GM23338 (cell line): ENCODE results near the gene TLE1. TPM values are rescaled to one million over a fixed set of nuclear protein-coding genes. Genes with fewer than 3 reads are reported as not detected.

Experiments
- ATAC-seq: fragments of 200-7000 bp; cut with Tn5 transposase; 3 replicates; pipeline ENCODE4 v1.9.1; 2020
- DNase-seq: peaks from one replicate; pipeline ENCODE4 v3.0.0-alpha.2; 2015; ENCODE audit warnings: low spot score
- H2AFZ ChIP-seq: fragments of 200-600 bp; sonication (generic); 2 replicates; pipeline ENCODE4 v1.8.0; 2016; ENCODE audit warnings: antibody characterized with exemption, mild to moderate bottlenecking, moderate library complexity
- H3F3A ChIP-seq: fragments of 200-600 bp; sonication (generic); replicated peaks from 2 replicates; pipeline ENCODE4 v1.8.0; 2017; ENCODE audit warnings: antibody characterized with exemption, mixed run types, low read depth
- H3K27ac ChIP-seq: fragments of 200-600 bp; sonication (generic); 2 replicates; pipeline ENCODE4 v1.6.1; 2016; ENCODE audit warnings: low read depth
- H3K27me3 ChIP-seq: fragments of 200-600 bp; sonication (generic); 2 replicates; pipeline ENCODE4 v1.8.0; 2016; ENCODE audit warnings: mild to moderate bottlenecking, mixed run types, moderate library complexity; ENCODE audit not compliant: insufficient read depth
- H3K36me3 ChIP-seq: fragments of 200-600 bp; sonication (generic); 2 replicates; pipeline ENCODE4 v1.8.0; 2016; ENCODE audit warnings: mild to moderate bottlenecking; ENCODE audit not compliant: insufficient read depth
- H3K4me1 ChIP-seq: fragments of 200-600 bp; sonication (generic); 2 replicates; pipeline ENCODE4 v1.8.0; 2016; ENCODE audit warnings: mild to moderate bottlenecking, moderate library complexity; ENCODE audit not compliant: insufficient read depth
- H3K4me2 ChIP-seq: fragments of 200-600 bp; sonication (generic); 2 replicates; pipeline ENCODE4 v1.7.1; 2017; ENCODE audit warnings: mixed run types
- H3K4me3 ChIP-seq: fragments of 200-600 bp; sonication (generic); 2 replicates; pipeline ENCODE4 v1.6.1; 2016; ENCODE audit warnings: mixed run types
- H3K79me2 ChIP-seq: fragments of 200-600 bp; sonication (generic); replicated peaks from 2 replicates; pipeline ENCODE4 v1.8.0; 2017; ENCODE audit warnings: mild to moderate bottlenecking; ENCODE audit not compliant: insufficient read depth
- H3K9me2 ChIP-seq: fragments of 200-600 bp; sonication (generic); 2 replicates; pipeline ENCODE4 v1.8.0; 2017; ENCODE audit not compliant: insufficient read depth
- H4K20me1 ChIP-seq: fragments of 200-600 bp; sonication (generic); replicated peaks from 2 replicates; pipeline ENCODE4 v1.8.0; 2017; ENCODE audit warnings: mild to moderate bottlenecking; ENCODE audit not compliant: insufficient read depth
- H3K27ac Mint-ChIP-seq: 2 replicates; pipeline ENCODE4 v1.8.0; 2020; ENCODE audit warnings: inconsistent platforms, mild to moderate bottlenecking, moderate library complexity, mixed read lengths
- H3K27me3 Mint-ChIP-seq: 3 replicates; pipeline ENCODE4 v1.8.0; 2022; ENCODE audit warnings: low read depth, mild to moderate bottlenecking, moderate library complexity, mixed read lengths, inconsistent platforms; ENCODE audit not compliant: insufficient read depth, poor library complexity
- H3K36me3 Mint-ChIP-seq: 3 replicates; pipeline ENCODE4 v1.8.0; 2021; ENCODE audit warnings: low read depth, mild to moderate bottlenecking, inconsistent platforms, moderate library complexity, mixed read lengths
- H3K4me1 Mint-ChIP-seq: 3 replicates; pipeline ENCODE4 v1.8.0; 2020; ENCODE audit warnings: mild to moderate bottlenecking, inconsistent platforms, mixed read lengths
- H3K4me3 Mint-ChIP-seq: 3 replicates; pipeline ENCODE4 v1.8.0; 2021; ENCODE audit warnings: moderate library complexity, mild to moderate bottlenecking, inconsistent platforms, mixed read lengths
- H3K9me3 Mint-ChIP-seq: 3 replicates; pipeline ENCODE4 v1.8.0; 2020; ENCODE audit warnings: moderate library complexity, mild to moderate bottlenecking, inconsistent platforms, mixed read lengths
- CREB1 ChIP-seq: fragments of 250-450 bp; sonication (Bioruptor Pico); IDR thresholded peaks from 2 replicates; pipeline ENCODE4 v1.5.0; 2020; ENCODE audit warnings: low read depth, mild to moderate bottlenecking, moderate library complexity
- CTCF ChIP-seq, 2 experiments: fragments of 200-600 bp in 1 of 2; sonication (generic) in 1 of 2; conservative IDR thresholded peaks; 2 replicates each; pipeline versions ENCODE4 v1.5.1 to v1.6.1; 2016 to 2017; ENCODE audit warnings: antibody characterized with exemption in 2 of 2, low read depth in 2 of 2, mild to moderate bottlenecking in 2 of 2, moderate library complexity in 1 of 2
- ETS1 ChIP-seq: IDR thresholded peaks from 2 replicates; pipeline ENCODE4 v1.6.1; 2016; ENCODE audit warnings: antibody characterized with exemption
- EZH2 ChIP-seq: fragments of 200-600 bp; sonication (generic); IDR thresholded peaks from one replicate; pipeline ENCODE4 v1.8.0; 2017; ENCODE audit warnings: antibody characterized with exemption, mild to moderate bottlenecking, low read depth; ENCODE audit not compliant: unreplicated experiment
- JUNB ChIP-seq: IDR thresholded peaks from one replicate; pipeline ENCODE4 v1.6.1; 2016; ENCODE audit warnings: antibody characterized with exemption; ENCODE audit not compliant: unreplicated experiment
- POLR2AphosphoS5 ChIP-seq: IDR thresholded peaks from 2 replicates; pipeline ENCODE4 v1.6.1; 2016; ENCODE audit warnings: antibody characterized with exemption, low read depth
- STAT1 ChIP-seq: IDR thresholded peaks from one replicate; pipeline ENCODE4 v1.6.1; 2016; ENCODE audit warnings: antibody characterized with exemption; ENCODE audit not compliant: unreplicated experiment
- ZNF331 ChIP-seq: fragments of 250-450 bp; sonication (Bioruptor Pico); IDR thresholded peaks from 2 replicates; pipeline ENCODE4 v1.5.0; 2020; ENCODE audit warnings: low read depth, mild to moderate bottlenecking, moderate library complexity
- polyA plus RNA-seq: library from polyadenylated mRNA; unstranded; fragments of >200 nt; fragmentation: Nextera tagmentation; extraction: Ambion mirVana; gene quantifications from 2 replicates; pipeline ENCODE4 v1.2.1, GENCODE V29; 2016
- total RNA-seq: library from RNA; depleted of rRNA; stranded (reverse); fragments of >200 nt; shearing (Covaris generic); gene quantifications from 2 replicates; pipeline ENCODE4 v1.2.3, GENCODE V29; 2014

TLE1 gene
- total and polyA plus RNA-seq, 2 experiments from 2014 or later, result 58.1 to 132 TPM

GRCh38 chr9:81621785-81622259 lies 67.5 kb downstream of the TLE1 start (continued):
- TF ChIP-seq STAT1, result no peak
- TF ChIP-seq CTCF (conservative IDR thresholded peaks at IDR 0.05; ENCODE audit: low read depth in 2 of 2), result no peak
- no peak for TF ChIP-seq POLR2AphosphoS5
- TF ChIP-seq ETS1, result no peak
- TF ChIP-seq CREB1 (CRISPR knock-in tag), result no peak
- TF ChIP-seq JUNB, result no peak

- H3K4me1 Mint-ChIP-seq, result peaks cover 52% of the 10 kb centered on the region
- no peaks in the 10 kb centered on the region for H3K27me3 Mint-ChIP-seq
- H3K4me2 ChIP-seq, result peak overlapping the region; percentile 22
- TF ChIP-seq STAT1, result no peak
- no peak for TF ChIP-seq CTCF (conservative IDR thresholded peaks at IDR 0.05; ENCODE audit: low read depth in 2 of 2)
- TF ChIP-seq POLR2AphosphoS5, result no peak
- TF ChIP-seq EZH2, result no peak
- H3K79me2 ChIP-seq, result peaks cover 65% of the 10 kb centered on the region
- H3K9me2 ChIP-seq, result no peaks in the 10 kb centered on the region
- no peak for DNase-seq
- H3K27ac ChIP-seq, result 0 out of 2 replicates have a peak overlapping the region, but pooled peaks have one; percentile 51
- peaks cover 61% of the 10 kb centered on the region for H4K20me1 ChIP-seq
- peaks cover 48% of the 10 kb centered on the region for H3K36me3 Mint-ChIP-seq
- no peak for ATAC-seq
- no peak overlapping the region for H3K4me3 ChIP-seq
- H3K4me3 Mint-ChIP-seq, result no peak overlapping the region
- H3K27ac Mint-ChIP-seq, result peak overlapping the region; percentile 71
- H2AFZ ChIP-seq, result no peak overlapping the region
- peaks cover 27% of the 10 kb centered on the region; the same call in 1 of the 2 replicates for H3K36me3 ChIP-seq
- H3K4me1 ChIP-seq, result peaks cover 36% of the 10 kb centered on the region
- no peaks in the 10 kb centered on the region for H3K27me3 ChIP-seq
- no peaks in the 10 kb centered on the region for H3K9me3 Mint-ChIP-seq
- no peaks in the 10 kb centered on the region for H3F3A ChIP-seq
These were observed 68.2 kb downstream of the TLE1 start for GRCh38 chr9:81621118-81621517.

- H3K4me1 ChIP-seq, result peaks cover 36% of the 10 kb centered on the region
- Mint-ChIP-seq H3K27me3 (peaks cover 3% of the 10 kb centered on the region), H3K9me3 (no peaks in the 10 kb centered on the region), H3K4me1 (peaks cover 44% of the 10 kb centered on the region), H3K27ac (peak overlapping the region; percentile 73), H3K36me3 (peaks cover 59% of the 10 kb centered on the region), H3K4me3 (no peak overlapping the region)
- H2AFZ ChIP-seq, result no peak overlapping the region
- no peak overlapping the region for H3K4me2 ChIP-seq
- ATAC-seq, result no peak
- H3K9me2 ChIP-seq, result no peaks in the 10 kb centered on the region
- H3K36me3 ChIP-seq, result peaks cover 34% of the 10 kb centered on the region; the same call in 1 of the 2 replicates
- no peak for DNase-seq
- H3K79me2 ChIP-seq, result peaks cover 53% of the 10 kb centered on the region
- no peaks in the 10 kb centered on the region for H3F3A ChIP-seq
- H3K27ac ChIP-seq, result peak overlapping the region; percentile 21; the same call in 1 of the 2 replicates
- H3K4me3 ChIP-seq, result no peak overlapping the region
- no peaks in the 10 kb centered on the region for H3K27me3 ChIP-seq
- peaks cover 54% of the 10 kb centered on the region for H4K20me1 ChIP-seq
- TF ChIP-seq ZNF331 (CRISPR knock-in tag) (no peak), POLR2AphosphoS5 (no peak), EZH2 (no peak)
These were observed 69.4 kb downstream of the TLE1 start for GRCh38 chr9:81620002-81620390.
